ENCODE data around the gene CALN1.
"Not testable (repeated sequence)": the region's sequence is repeated elsewhere in the genome, so short reads cannot be mapped to it uniquely, and the experiment has no call there.

The CALN1 gene

GRCh38 chr7:71739520-71740173 is 672.5 kb downstream of the CALN1 start:
- ATAC-seq (no peak), DNase-seq (no peak)

- not testable (repeated sequence) for ATAC-seq, DNase-seq
These were observed 674.1 kb downstream of the CALN1 start for GRCh38 chr7:71737931-71738540.

GRCh38 chr7:71735961-71736556 is 676.1 kb downstream of the CALN1 start:
- DNase-seq (peak; percentile 55), ATAC-seq (no peak)

DNA sequence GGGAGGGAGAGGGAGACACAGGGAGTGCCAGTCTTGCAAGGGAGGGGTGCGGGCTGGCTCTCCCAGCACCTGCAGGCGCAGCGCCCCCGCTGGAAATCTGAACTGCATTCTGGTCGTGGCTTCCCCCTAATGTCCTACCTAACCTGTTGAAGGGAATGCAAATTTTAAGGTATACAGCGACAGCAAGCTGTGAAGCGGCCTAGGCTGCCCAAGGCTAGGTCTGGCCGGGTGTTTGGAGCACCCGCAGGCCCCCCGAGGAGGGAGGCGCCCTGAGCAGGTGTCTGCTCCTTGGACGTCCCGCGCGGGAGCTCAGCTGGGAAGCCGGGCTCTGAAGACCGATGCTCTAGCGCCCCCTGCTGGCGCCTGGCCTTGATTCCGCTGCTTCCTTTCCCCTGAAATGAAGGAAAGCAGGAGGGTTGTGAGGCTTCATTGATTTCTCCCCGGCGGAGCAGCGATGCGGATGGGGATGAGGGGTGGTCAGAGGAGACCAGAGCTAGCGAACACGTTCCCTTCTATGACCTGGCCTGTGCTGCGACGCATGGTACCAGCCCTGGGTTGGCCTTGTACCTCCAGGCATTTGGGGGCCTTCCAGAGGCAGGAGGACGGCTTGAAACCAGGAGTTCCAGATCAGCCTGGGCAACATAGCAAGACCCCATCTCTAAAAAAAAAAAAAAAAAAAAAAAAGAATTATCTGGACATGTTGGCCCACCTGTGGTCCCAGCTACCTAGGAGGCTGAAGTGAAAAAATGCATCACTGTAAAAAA is 678.8 kb downstream of the CALN1 start:
- peak; percentile 36 for ATAC-seq

GRCh38 chr7:71731740-71732139 is 680.4 kb downstream of the CALN1 start:
- DNase-seq (no peak), ATAC-seq (no peak)

More for the DNA sequence above, 678.8 kb downstream of the CALN1 start:
- peak; percentile 80 for DNase-seq

Data from stimulated activated naive CD8-positive, alpha-beta T cell treated with anti-CD3 and anti-CD28 coated beads, Interleukin-15, Interleukin-2, amounts not matched to agents 100 U/mL and 50 U/mL, for 24 hours (primary cell).